ENCODE measurements around the gene TTC21B. TPM values are rescaled to one million over a fixed set of nuclear protein-coding genes. Genes with fewer than 3 reads are reported as not detected.

The TTC21B gene
- total RNA-seq, 1 donor from 2014 or later = 13.5 TPM

DNA sequence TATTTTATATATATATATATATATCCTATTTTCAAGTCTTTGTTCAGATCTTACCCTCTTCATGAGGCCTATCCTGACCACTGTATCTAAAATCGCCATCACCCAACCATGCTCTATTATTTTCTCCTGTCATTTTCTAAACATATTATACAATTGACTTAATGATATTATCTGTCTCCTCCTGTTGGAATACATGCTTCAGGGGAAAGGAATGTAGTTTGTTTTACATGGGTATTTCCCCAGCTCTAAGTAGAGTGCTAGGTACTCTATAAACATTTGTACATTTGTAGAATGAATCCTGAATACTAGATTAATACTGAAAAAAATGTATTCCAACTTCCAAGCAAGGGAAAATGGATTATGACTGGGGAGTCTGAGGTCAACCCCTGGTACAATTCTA lies 26.2 kb downstream of the TTC21B start:
- no peak for DNase-seq (ENCODE audit: low spot score)

DNA sequence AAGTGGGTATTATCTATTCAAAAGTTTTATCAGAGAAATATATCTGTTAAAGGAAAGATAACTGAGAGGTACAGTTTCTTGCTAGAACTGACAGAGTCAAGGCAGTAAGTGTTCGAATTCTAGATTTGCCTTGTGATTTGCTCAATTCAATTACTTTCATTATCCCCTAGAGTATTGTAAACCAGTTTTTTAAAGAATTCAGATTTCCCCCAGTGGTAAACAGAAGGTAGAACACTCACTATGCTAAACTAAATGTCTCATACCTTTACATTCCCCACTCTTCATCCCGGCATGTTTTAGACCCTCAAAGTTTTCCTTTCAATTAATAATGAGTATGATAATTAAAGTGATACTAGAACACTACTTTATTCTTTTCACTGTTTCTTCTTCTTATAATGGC lies 28.6 kb downstream of the TTC21B start:
- no peak for DNase-seq (ENCODE audit: low spot score)

DNA sequence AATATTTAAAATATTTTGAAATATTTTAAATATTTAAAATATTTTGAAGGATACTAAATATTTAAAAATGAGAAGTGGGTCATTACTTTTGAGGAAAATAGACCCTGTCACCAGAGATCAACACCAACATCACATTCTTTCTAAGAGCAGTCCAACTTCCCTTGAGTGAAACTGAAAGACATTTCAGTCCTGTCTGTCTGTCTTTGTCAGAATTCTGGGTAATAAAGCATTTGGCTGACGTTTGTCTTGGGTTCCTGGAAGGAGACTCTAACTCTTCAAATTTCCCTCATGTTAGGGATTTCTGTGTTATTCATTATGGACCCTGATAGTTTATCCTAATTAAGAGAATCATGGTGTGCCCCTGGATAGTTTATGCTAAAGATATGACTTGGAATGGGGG lies 32.8 kb downstream of the TTC21B start:
- no peak for DNase-seq (ENCODE audit: low spot score)

DNA sequence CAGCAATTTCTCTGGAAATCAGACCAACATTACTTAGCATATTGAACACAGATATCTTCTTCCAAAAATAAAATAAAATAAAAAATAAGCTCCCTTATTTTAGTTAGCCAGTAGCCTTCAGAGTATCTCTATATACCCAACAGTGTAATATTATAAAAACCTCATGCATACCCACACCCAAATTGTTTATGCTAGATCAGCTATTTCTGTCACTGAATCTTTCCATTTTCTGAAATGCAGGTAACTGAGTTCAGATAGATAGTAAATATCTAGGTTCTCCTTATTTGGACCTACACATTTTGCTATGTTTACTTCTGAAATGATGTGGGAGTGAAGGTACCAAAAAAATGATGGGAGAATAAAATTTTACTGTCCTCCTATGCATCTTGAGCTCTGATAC lies 39.9 kb downstream of the TTC21B start:
- no peak for DNase-seq (ENCODE audit: low spot score)

DNA sequence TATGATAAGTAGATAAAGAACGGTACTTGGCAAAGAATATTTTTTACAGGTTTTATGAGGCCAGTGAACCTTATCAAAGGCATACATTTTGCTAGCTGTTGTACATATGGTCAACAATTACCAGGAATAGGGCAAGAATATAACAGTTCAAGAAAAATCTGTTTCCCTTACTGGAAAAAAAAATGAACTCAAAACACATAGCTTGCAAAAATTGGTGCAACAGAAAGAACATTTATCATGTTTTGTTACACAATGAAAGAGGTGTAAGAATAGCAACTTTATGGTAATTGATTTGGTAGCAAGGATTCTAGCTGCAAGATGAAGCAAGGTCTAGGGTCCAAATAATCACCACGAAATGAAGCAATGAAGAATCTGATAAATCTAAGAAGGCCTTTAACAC lies 41.6 kb downstream of the TTC21B start:
- DNase-seq (ENCODE audit: low spot score) = no peak

DNA sequence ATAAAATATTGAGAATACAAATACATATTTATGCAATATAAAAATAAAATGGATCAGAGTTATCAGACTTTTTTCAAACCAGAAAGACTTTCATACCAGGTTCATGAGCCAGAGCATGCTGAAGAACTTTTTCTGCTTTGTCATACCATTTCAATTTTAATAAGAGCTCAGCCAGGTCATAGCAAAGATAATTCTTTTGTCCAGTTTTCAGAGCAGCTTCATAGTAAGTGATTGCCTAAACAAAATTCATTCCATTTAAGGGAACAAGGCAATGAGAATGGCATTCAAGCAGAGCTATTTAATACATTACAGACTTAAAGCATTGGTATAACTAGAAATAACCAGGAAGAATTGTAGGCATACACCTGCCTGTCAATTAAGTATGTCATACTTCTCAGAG lies 42.3 kb downstream of the TTC21B start:
- no peak for DNase-seq (ENCODE audit: low spot score)

DNA sequence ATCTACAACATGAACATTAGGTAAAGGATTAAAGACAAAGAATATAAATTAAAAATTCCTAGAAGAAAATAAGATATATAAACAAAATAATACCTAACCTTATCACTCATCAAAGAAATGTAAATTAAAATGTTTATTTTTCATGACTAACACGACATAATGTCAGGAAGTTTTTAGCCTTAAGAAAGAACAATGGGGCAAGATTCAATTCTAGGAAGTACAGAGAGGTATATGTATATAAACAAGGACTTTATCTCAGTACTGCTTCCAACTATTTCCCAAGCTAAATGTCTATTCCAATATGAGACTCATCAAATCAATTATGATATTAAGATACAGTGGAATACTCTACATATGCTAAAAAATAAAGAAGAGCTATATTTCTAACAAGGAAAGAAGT lies 44.1 kb downstream of the TTC21B start:
- DNase-seq (ENCODE audit: low spot score) = no peak

DNA sequence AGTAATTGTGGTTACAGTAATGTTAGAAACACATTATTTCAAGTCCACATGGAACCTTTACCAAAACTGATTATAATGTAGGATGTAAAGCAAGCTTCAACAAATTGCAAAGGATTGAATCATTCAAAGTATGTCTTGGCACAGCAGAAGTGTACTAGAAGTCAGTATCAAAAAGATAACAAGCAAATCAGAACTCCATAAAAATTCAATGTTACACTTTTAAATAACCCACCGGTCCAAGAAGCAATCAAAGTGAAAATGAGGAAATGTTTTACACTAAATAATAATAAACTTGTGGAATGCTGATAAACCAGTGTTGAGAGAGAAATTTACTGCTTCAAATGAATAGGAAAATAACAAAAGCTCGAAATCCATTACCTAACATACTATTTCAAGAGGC lies 47.7 kb downstream of the TTC21B start:
- no peak for DNase-seq (ENCODE audit: low spot score)

DNA sequence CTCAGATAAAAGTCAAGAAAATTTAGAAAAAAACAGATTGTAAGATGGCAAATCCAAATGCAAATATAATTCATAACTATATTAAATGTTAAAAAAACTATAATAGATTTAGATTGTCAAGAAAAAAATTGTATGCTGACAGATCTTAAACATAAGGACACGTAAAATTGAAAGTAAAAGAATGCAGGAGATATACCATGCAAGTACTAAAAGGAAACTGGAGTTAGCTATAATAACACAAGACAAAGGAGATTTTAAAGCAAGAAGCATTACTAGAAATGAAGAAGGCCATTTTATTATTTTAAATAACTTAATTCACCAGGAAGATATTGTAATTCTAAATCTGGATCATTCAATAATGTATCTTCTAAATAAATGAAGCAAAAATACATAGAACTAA lies 48.3 kb downstream of the TTC21B start:
- DNase-seq (ENCODE audit: low spot score) = no peak

DNA sequence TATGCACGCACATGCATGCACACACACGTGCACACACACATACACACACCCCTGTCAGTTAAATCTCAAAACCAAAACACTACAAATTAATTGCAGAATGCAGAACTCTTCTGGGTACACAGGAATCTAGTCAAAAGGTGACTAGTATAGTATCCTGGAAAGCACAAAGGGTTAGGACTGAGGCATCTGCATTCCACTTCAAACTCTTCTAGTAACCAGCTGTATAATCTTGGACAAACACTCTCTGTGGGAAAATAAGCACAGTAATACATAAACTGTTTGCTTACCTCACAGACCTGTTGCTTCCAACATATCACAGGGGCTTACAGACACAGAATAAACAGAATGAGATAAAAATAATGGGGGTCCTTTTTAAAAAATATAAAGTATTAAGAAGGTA lies 49.1 kb downstream of the TTC21B start:
- DNase-seq (ENCODE audit: low spot score) = no peak

DNA sequence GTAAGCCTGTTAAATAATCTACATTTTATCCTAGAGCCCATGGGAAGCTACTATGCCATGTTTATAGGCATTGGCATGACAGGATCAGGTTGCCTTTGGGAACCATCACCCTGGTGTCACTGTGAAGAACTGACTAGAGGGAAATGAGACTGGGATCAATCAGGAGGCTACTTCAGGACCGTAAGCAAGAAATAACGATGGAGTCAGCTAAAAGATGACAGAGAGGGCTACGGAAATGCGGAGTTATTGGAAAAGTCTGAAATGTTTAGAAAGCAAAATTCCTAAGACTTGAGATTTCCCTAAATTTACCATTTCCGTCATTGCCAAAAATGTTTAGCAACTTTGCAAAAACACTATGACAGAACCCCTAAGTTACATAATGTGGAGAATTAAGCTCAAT lies 50.2 kb downstream of the TTC21B start:
- DNase-seq (ENCODE audit: low spot score) = no peak

DNA sequence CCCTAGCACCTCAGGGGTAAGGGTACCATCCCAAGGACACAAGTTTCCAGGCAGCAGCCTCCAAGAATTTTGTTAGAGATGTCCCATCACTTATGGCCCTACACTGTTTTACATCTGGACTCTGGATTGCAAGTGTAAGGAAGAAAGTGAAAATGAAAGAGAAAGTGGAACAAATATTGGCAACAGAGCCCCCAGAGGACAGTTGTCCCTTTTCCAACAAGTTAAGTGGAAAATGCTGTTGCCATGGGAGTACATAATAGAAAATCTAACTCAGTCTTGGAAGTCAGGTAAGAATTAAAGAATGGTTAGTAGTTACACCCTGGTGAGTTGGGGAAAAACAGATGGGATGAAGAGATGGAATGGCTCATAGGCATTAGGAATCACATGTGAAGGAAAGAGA lies 50.6 kb downstream of the TTC21B start:
- DNase-seq (ENCODE audit: low spot score) = no peak

DNA sequence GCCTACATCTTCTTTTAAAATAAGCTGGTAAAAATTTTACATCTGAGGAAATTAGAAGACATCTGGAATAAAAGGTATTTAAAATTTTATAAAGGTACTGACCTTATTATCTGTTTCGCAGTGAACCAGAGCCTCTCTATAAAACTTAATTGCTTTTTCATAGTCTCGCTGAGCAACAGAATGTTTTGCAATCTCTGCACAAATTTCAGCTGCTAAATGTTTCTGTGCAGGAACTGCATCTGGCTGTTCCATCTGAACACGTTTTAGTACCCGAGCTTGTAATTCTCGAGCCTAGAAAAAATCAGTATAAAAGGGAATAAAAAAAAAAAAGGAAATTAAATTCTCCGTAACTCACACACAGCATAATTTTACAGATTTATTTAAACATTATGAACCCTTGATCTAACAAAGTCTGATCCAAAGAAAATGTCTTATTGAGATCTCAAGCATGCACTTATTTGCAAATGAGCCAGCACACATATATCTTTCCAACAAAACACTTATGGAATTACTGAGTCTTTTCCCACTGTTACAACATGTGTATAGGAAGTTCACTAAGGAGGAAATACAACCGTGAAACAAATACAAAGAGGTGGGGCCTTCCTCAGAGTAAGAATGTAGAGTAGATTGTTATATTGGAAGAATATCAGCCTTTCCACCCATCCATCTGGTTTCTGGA lies 51.8 kb downstream of the TTC21B start:
- DNase-seq (ENCODE audit: low spot score) = no peak

DNA sequence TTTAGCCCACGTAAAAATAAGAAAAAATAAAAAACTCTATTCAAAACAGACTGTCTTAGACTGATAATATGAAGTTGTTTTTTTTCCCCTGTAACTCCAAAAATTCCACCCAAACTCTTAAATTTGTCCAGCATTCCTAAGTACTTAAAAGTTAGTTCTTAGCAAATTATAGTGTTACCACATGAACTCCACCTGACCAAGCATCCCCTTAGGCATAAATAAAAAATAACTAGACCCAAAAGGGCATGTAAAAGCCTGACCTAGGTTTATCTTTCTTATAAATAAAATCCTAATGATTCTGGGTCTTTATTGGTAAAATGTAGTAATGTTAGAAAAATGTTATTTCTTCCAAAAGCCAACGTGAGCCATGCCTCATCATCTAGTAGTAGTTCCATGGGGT lies 54.3 kb downstream of the TTC21B start:
- DNase-seq (ENCODE audit: low spot score) = no peak

DNA sequence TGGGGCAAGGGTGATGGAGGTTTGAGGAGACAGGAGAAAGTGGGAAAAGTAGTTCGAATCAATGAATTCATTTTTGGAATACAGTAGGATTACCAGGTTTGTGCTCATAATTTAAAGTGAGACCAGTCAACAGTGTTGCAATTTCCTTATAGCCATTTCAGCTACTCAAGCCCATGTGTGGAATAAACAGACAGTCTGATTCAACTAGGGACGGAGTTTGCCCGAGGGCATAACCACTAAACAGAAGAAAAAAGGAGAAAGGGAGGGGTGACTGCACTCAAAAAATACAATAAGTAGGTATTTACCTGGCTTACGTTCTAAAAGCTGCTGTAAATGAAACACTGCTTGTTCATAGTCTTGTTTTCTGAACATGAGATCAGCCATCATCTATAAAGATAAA lies 55.2 kb downstream of the TTC21B start:
- no peak for DNase-seq (ENCODE audit: low spot score)

DNA sequence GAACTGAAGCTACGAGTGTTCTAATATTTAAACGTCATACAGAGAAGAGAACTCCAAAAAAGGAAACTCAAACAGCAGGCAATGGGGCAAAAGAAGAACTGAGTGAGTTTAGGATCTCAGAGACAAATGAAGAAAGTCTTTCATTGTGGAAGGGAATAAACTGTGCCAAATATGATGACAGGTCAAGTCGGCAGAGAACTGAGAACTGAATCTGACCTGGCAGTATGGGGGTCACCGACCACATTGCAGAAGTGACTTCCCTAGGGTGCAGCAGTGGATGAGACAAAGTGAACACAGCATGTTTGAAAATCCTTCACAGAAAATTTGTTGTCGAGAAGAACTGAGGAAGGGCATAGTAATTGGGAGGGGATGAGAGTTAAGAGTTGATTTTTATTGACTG lies 55.9 kb downstream of the TTC21B start:
- DNase-seq (ENCODE audit: low spot score) = no peak

DNA sequence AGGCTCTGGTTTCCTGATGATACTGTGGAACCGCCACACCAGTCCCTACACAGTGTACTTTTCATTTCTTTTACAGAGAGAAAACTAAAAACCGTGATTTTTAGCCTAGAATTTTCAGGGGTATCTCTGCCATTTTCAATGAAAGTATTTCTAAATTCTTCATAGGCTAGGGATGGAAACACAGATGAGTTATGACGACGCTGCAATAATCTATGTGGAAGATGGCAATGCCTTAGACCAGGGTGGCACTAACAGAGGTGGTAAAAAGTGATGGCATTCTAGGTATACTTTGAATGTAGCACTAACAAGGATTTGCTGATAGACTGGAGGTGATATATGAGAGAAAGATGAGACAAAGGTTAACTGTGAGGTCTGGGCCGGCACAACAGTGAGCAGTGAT lies 56.5 kb downstream of the TTC21B start:
- DNase-seq (ENCODE audit: low spot score) = no peak

DNA sequence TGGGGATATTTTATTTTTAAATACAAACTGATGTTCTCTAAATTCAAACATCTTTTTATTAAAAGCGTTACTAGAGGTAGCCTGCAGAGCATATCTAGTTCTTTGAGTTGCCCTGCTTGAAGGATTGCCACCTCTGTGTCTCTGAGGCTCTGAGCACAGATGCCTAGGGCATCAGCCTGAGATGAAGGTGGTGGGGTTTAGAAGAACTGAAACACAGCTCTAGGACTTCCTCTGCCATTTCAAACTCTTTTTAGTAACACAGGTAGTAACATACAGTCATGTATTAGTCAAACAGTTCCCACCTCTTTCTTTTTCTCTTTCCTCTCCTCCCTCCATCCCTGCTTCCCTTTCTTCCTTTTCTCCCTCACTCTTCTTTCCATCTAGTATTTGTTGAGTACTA lies 57.6 kb downstream of the TTC21B start:
- DNase-seq (ENCODE audit: low spot score) = no peak

DNA sequence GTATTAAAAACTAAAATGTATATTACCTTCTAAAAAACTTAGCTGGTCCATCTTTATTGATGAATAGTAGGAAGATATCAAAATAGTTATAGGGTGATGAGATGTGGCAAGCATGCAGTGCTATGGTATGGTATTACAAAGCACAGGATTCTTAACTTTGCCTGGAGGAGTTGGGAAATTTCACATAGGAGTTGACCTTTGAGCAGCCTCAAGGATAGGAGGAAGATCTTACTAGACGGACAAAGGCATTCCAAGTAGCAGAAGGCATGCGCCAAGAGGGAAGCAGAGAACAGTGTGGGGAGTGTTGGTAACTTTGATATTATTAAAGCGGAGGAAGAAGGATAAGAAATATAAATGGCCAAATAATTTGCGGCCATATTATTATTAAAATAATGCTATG lies 60.0 kb downstream of the TTC21B start:
- DNase-seq (ENCODE audit: low spot score) = no peak

DNA sequence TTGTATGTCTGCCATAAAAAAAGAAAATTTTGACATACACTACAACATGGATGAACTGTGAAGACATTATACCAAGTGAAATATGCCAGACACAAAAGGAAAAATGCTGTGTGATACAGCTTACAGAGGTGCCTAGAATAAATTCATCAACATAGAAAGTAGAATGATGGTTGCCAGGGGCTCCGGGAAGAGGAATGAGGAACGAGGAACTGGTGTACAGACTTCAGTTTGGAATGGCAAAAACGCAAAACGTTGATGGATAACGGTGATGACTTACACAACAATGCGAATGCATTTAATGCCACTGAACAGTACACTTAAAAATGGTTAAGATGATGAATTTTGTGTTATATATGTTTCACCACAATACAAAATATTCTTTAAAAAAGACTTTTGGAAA lies 61.0 kb downstream of the TTC21B start:
- no peak for DNase-seq (ENCODE audit: low spot score)

DNA sequence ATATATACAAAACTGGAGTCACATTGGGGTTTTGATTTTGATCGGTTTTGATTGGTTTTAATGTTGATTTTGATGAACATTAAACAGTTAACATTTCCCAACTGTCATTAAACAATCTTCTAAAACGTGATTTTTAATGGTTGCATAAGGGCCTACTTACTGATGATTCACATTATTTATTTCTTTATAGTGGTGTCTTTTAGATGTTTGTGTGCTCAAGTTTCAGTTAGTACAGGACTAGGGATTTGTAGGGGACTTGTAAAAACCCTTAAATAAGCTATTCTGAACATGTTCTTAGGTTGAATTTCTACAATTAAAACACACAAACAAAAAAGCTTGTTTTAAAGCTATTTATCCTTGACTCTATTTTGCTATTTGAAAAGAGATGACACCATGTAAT lies 61.6 kb downstream of the TTC21B start:
- DNase-seq (ENCODE audit: low spot score) = no peak

DNA sequence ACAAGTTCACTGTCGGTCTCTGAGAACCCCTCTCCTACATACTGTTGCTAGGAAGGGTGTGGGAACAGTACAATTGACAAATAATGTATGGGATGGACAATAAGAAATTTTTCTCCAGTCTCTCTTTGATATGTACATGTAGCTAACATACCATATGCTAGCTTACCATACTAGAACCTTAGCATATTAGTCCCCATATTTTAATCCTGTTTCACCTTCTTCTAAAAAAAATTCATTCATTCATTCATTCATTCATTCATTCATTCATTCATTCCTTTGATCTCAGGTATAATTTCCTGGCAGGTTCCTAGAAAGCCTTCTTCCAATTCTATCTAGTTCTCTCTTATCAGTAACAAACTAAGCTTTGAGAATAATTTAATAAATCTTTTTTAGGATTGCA lies 62.2 kb downstream of the TTC21B start:
- no peak for DNase-seq (ENCODE audit: low spot score)

DNA sequence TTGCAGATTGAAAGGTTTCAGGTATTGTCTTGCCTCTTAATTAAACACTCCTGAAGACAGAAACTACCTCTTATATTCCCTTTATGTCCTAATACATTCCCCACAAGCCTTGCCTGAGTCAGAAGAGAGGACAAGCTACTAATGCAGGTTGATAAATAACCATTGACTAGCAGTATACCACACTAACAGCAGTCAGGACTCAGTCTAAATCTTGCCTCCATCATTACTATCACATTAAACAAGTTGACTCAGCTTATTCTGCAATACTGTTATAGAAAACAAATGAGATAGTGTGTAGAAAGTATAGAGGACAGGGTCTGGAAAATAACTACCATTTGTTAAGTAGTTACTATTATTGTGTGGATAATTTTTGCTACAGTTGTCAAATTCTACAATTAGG lies 63.8 kb downstream of the TTC21B start:
- no peak for DNase-seq (ENCODE audit: low spot score)

DNA sequence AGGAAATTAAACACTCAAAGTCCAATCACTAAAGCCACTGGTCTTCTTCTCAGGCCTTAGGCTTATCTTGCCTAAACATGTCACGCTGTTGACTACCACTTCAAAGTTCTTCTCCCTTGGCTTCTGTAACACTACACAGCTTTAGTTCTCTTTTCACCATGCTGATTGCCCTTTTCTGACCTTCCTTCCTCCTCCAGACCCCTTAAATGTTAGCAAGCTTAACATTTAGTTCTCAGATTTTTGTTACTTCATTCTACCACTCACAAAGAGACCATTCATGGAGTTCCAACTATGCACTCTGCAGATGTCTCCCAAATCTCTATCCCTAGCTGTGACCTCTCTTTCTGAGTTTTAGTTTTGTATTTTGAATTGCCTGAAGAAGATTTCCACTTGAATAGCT lies 64.4 kb downstream of the TTC21B start:
- no peak for DNase-seq (ENCODE audit: low spot score)
